KBM-7 (cell line): ENCODE results near the gene KCNE4.

ENCODE experiments used
- DNase-seq: peaks from one replicate; pipeline ENCODE4 v3.0.0-alpha.2; 2015
- in situ Hi-C: fragments of 300-500 bp; cut with MboI; formaldehyde crosslinking; loops from 2 replicates; pipeline ENCODE4 v1.14.3; 2020; ENCODE audit warnings: low sequenced_read_pairs, low pct_unique_long_range_greater_than_20kb, mixed read lengths

The KCNE4 gene

GRCh38 chr2:223051693-223052289 is at the start of gene KCNE4:
KCNE4 (plus strand) TSS chr2:223052190; CDS start chr2:223052831, 641 bp downstream.
- in situ Hi-C loops, result no loop called here
- no peak for DNase-seq

GRCh38 chr2:223003191-223003590 is 48.8 kb upstream of the KCNE4 start:
- DNase-seq, result no peak
- in situ Hi-C loops, result no loop called here

- in situ Hi-C loops, result no loop called here
- DNase-seq, result no peak
Observed at GRCh38 chr2:223005496-223005895, 46.5 kb upstream of the KCNE4 start.

- DNase-seq, result no peak
- in situ Hi-C loops, result no loop called here
Observed at GRCh38 chr2:223007531-223007930, 44.5 kb upstream of the KCNE4 start.

GRCh38 chr2:223008162-223008561 is 43.8 kb upstream of the KCNE4 start:
- in situ Hi-C loops, result no loop called here
- DNase-seq, result no peak

- in situ Hi-C loops, result no loop called here
Observed at GRCh38 chr2:223008956-223009355, 43.0 kb upstream of the KCNE4 start.

GRCh38 chr2:223010641-223011040 is 41.3 kb upstream of the KCNE4 start:
- no peak for DNase-seq
- in situ Hi-C loops, result no loop called here

More at GRCh38 chr2:223008956-223009355, 43.0 kb upstream of the KCNE4 start:
- DNase-seq, result no peak

- no peak for DNase-seq
- in situ Hi-C loops, result no loop called here
Observed at GRCh38 chr2:223012291-223012690, 39.7 kb upstream of the KCNE4 start.

- no peak for DNase-seq
- in situ Hi-C loops, result no loop called here
Observed at GRCh38 chr2:223019390-223019930, 32.5 kb upstream of the KCNE4 start.

- in situ Hi-C loops, result no loop called here
Observed at GRCh38 chr2:223019987-223020717, 31.8 kb upstream of the KCNE4 start.

GRCh38 chr2:223020971-223021675 is 30.9 kb upstream of the KCNE4 start:
- no peak for DNase-seq

More at GRCh38 chr2:223019987-223020717, 31.8 kb upstream of the KCNE4 start:
- no peak for DNase-seq

GRCh38 chr2:223026357-223027110 is 25.5 kb upstream of the KCNE4 start:
- in situ Hi-C loops, result no loop called here
- no peak for DNase-seq

More at GRCh38 chr2:223020971-223021675, 30.9 kb upstream of the KCNE4 start:
- in situ Hi-C loops, result no loop called here

GRCh38 chr2:223027442-223027841 is 24.5 kb upstream of the KCNE4 start:
- in situ Hi-C loops, result no loop called here
- DNase-seq, result no peak

GRCh38 chr2:223029287-223029686 is 22.7 kb upstream of the KCNE4 start:
- in situ Hi-C loops, result no loop called here
- DNase-seq, result no peak

- in situ Hi-C loops, result no loop called here
Observed at GRCh38 chr2:223032187-223033142, 19.5 kb upstream of the KCNE4 start.

GRCh38 chr2:223034221-223034975 is 17.6 kb upstream of the KCNE4 start:
- DNase-seq, result no peak
- in situ Hi-C loops, result no loop called here

More at GRCh38 chr2:223032187-223033142, 19.5 kb upstream of the KCNE4 start:
- no peak for DNase-seq

- no peak for DNase-seq
- in situ Hi-C loops, result no loop called here
Observed at GRCh38 chr2:223036790-223037444, 15.1 kb upstream of the KCNE4 start.
